ENCODE results near the gene SPIN1.
A peak's percentile ranks its signal among the peaks of the same experiment; 100 is the strongest.
"Not testable (repeated sequence)": the region's sequence is repeated elsewhere in the genome, so short reads cannot be mapped to it uniquely, and the experiment has no call there.

Gene SPIN1

DNA sequence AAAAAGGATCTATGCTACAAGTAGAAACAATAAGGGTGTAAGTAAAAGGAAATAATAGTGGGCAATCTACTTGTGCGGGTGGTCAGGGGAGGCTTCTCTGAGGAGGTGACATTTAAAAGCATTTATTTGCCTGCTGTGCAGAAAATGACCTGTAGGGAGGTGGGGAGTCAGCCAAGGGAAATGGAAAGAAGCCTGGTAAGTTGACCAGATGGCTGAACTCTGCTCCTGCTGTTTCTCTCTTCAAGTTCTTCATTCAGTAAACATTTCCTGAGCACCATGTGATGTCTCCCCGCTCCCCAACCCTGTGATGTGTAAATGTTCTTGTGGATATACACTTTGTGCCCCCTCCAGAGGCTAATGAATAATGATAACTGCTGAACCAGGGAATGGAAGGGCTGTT lies 9.9 kb upstream of the SPIN1 start:
- TF ChIP-seq, protein P1, sequence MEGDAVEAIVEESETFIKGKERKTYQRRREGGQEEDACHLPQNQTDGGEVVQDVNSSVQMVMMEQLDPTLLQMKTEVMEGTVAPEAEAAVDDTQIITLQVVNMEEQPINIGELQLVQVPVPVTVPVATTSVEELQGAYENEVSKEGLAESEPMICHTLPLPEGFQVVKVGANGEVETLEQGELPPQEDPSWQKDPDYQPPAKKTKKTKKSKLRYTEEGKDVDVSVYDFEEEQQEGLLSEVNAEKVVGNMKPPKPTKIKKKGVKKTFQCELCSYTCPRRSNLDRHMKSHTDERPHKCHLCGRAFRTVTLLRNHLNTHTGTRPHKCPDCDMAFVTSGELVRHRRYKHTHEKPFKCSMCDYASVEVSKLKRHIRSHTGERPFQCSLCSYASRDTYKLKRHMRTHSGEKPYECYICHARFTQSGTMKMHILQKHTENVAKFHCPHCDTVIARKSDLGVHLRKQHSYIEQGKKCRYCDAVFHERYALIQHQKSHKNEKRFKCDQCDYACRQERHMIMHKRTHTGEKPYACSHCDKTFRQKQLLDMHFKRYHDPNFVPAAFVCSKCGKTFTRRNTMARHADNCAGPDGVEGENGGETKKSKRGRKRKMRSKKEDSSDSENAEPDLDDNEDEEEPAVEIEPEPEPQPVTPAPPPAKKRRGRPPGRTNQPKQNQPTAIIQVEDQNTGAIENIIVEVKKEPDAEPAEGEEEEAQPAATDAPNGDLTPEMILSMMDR (IDR thresholded peaks at IDR 0.05; ENCODE audit: insufficient read depth, low read depth, low read length, missing control alignments), result no peak
- DNase-seq (ENCODE audit: low read depth), result no peak
- no peak overlapping the region for H3K4me3 ChIP-seq (ENCODE audit: low read depth, low read length)

DNA sequence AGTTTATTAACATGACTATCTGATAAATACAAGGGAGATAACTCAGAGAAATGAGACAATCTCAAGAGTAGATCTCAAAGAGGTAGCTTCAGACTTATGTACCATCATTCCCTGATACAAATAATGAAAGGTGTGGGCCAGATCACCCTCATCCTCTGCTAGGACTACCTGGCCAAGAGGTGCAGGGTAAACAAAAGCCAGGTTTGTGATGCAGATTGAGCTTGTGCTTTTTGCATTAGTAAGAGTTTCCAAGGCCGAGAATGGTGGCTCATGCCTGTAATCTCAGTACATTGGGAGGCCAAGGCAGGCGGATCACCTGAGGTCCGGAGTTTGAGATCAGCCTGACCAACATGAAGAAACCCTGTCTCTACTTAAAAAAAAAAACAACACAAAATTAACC lies 8.9 kb upstream of the SPIN1 start:
- TF ChIP-seq, protein P1 (IDR thresholded peaks at IDR 0.05; ENCODE audit: insufficient read depth, low read depth, low read length, missing control alignments), result no peak
- no peak for DNase-seq (ENCODE audit: low read depth)
- no peak overlapping the region for H3K4me3 ChIP-seq (ENCODE audit: low read depth, low read length)

DNA sequence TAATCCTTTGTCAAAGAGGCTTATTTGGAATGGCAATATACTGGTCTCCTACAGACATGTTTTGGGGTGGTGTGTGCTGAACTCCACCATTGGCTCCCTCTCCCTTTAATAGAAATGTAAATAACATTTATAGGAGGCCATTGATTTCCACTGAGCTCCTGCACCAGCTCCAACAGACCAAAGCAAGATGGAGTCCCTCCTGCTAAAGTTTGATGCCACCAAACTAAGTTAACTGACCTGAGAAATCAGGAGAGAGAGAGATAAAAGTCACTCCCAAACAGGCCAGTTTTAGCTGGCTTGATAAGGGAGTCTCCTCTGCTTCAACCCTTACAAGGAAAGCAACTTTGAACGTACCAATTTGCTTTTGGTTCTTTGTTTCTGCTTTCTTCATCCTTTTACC lies 8.1 kb upstream of the SPIN1 start:
- TF ChIP-seq, protein P1 (IDR thresholded peaks at IDR 0.05; ENCODE audit: insufficient read depth, low read depth, low read length, missing control alignments), result no peak
- DNase-seq (ENCODE audit: low read depth), result no peak
- H3K4me3 ChIP-seq (ENCODE audit: low read depth, low read length), result no peak overlapping the region

DNA sequence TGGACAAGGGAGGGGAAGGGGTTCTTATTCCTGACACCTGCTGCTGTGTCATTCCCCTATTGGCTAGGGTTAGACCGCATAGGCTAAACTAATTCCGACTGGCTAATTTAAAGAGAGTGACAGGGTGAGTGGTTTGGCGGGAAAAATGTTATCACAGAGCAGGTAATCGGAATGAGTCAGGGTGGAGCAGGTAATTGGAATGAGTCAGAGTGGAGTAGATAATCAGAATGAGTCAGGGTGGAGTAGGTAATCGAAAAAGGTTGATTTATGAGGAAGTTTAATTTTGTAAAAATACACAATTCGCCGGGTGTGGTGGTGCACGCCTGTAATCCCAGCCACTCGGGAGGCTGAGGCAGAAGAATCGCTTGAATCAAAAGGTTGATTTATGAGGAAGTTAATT lies 6.9 kb upstream of the SPIN1 start:
- not testable (repeated sequence) for DNase-seq (ENCODE audit: low read depth); H3K4me3 ChIP-seq (ENCODE audit: low read depth, low read length)

DNA sequence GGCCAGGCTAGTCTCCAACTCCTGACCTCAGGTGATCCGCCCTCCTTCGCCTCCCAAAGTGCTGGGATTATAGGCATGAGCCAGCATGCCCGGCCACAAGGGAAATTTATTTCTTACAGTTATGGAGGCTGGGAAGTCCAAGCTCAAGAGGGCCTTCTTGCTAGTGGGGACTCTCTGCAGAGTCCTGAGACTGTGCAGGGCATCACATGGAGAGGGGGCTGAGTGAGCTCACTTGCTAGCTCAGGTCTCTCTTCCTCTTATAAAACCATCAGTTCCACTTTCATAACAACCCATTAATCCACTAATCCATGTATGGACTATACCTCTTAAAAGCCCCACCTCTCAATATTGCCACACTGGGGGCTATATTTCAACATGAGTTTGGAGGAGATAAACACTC lies 5.1 kb upstream of the SPIN1 start:
- TF ChIP-seq, protein P1 (IDR thresholded peaks at IDR 0.05; ENCODE audit: insufficient read depth, low read depth, low read length, missing control alignments), result no peak
- DNase-seq (ENCODE audit: low read depth), result no peak
- no peak overlapping the region for H3K4me3 ChIP-seq (ENCODE audit: low read depth, low read length)

DNA sequence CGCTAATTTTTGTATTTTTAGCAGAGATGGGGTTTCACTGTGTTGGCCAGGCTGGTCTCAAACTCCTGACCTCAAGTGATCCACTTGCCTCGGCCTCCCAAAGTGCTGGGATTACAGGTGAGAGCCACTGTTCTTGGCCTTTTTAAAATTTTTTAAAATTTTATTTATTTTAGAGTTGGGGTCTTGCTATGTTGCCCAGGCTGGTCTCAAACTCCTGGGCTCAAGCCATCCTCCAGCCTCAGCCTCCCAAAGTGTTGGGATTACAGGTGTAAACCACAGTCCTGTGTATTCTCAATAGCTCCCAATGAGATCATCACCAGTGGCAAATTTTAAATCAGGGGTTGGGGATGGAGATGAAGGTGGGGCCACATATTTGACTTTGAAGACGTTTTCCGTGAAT lies 2.1 kb upstream of the SPIN1 start:
- H3K4me3 ChIP-seq (ENCODE audit: low read depth, low read length); DNase-seq (ENCODE audit: low read depth): not testable (repeated sequence)

DNA sequence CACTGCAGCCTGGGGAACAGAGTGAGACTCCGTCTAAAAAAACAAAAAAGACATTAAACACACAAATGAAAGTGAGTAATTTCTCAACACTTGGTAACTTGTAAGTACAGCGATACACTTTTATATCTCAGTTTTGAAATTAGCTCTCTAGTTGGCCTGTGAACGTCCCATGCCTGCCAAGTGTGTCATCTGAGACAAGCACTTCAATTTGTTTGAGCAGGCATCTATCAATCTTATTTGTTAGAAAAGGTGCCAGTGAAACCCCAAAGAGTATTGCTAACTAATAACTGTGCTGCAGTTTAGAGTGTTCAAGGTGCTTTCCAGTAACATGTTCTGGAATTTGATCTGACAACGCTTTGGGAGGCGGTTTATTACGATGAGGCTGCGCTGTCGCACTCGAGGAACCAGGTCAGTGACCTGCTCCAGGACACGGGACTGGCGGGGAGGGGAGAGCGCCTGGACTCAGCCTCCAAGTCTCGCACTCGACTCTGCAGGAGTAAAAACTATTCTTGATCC lies 1.1 kb upstream of the SPIN1 start:
- no peak for DNase-seq (ENCODE audit: low read depth)
- H3K4me3 ChIP-seq (ENCODE audit: low read depth, low read length), result no peak overlapping the region

DNA sequence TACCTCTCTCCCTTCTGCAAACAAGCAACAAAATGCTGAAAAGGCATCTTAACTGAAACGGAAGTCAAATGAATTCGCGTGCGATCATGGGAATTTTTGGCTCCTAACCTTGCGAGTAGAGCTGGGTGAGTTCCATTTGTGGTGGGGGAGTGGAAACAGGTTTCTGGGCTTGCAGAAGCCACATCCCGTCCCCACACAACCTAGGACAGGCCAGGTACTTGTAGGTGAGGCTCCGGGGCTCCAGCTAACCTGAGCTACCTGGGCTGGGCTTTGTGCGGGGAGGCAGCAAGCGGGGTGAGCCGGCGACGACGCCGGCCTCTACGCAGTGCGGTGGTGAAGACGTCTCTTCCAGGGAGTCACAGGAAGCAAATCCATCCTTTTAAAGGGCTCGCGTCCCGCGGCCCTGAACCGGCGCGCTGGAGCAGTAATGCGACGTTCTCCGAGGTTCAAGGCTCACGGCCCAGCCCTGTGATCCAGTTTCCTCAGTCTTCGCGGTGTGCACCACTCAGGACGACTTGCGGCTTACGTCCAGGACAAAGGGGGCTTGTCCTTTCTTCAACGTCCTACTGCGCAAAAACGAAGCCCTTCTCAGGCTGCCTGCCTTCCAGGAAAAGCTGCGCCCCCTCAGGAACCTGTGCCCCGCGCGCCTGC lies 567 bp upstream of the SPIN1 start:
- H3K4me3 ChIP-seq (ENCODE audit: low read depth, low read length), result peak overlapping the region; percentile 43
- DNase-seq (ENCODE audit: low read depth), result peak; percentile 17
- TF ChIP-seq, protein P1 (IDR thresholded peaks at IDR 0.05; ENCODE audit: insufficient read depth, low read depth, low read length, missing control alignments), result no peak

More for the DNA sequence above, 1.1 kb upstream of the SPIN1 start:
- TF ChIP-seq, protein P1 (IDR thresholded peaks at IDR 0.05; ENCODE audit: insufficient read depth, low read depth, low read length, missing control alignments), result no peak

Measured in GM12865 (cell line).